Renal pelvis (tissue), 4 donors: ENCODE measurements around the gene TMPRSS3. TPM values are rescaled to one million over a fixed set of nuclear protein-coding genes. Genes with fewer than 3 reads are reported as not detected.
"Not testable (repeated sequence)": the region's sequence is repeated elsewhere in the genome, so short reads cannot be mapped to it uniquely, and the experiment has no call there.

Source experiments
- DNase-seq: peaks from one replicate; pipeline ENCODE4 v3.0.0-alpha.2; 2013
- polyA plus RNA-seq, 3 donors: library from polyadenylated mRNA; unstranded; fragments of 120-200 nt; gene quantifications; one replicate each; pipeline ENCODE4 v1.2.1, GENCODE V29; 2013; ENCODE audit not compliant: insufficient read length in 3 of 3

TMPRSS3 gene
- polyA plus RNA-seq, 3 donors = 1.3 to 3.4 (median 2.2) TPM

GRCh38 chr21:42408718-42409117 is 12.9 kb upstream of the TMPRSS3 start:
- DNase-seq = not testable (repeated sequence)

GRCh38 chr21:42407476-42407875 is 11.6 kb upstream of the TMPRSS3 start:
- no peak for DNase-seq

GRCh38 chr21:42406866-42407265 is 11.0 kb upstream of the TMPRSS3 start:
- no peak for DNase-seq

GRCh38 chr21:42406201-42406621 is 10.4 kb upstream of the TMPRSS3 start:
- no peak for DNase-seq

GRCh38 chr21:42405064-42406013 is 9.5 kb upstream of the TMPRSS3 start:
- DNase-seq = no peak

- no peak for DNase-seq
Observed at GRCh38 chr21:42404539-42404938, 8.7 kb upstream of the TMPRSS3 start.

GRCh38 chr21:42403611-42404231 is 7.9 kb upstream of the TMPRSS3 start, which contains the start of gene UBASH3A:
Gene UBASH3A, plus strand, starts transcription at chr21:42403902. Its CDS starts 44 bp downstream, at chr21:42403946.
- no peak for DNase-seq

GRCh38 chr21:42401820-42402251 is 6.0 kb upstream of the TMPRSS3 start:
- no peak for DNase-seq

- DNase-seq = no peak
Observed at GRCh38 chr21:42401154-42401553, 5.3 kb upstream of the TMPRSS3 start.

GRCh38 chr21:42400525-42400924 is 4.7 kb upstream of the TMPRSS3 start:
- DNase-seq = no peak

GRCh38 chr21:42398436-42399028 is 2.7 kb upstream of the TMPRSS3 start:
- DNase-seq = no peak

- no peak for DNase-seq
Observed at GRCh38 chr21:42397746-42398394, 2.0 kb upstream of the TMPRSS3 start.

- no peak for DNase-seq
Observed at GRCh38 chr21:42396799-42397745, 1.2 kb upstream of the TMPRSS3 start.

- no peak for DNase-seq
Observed at GRCh38 chr21:42395302-42395701, 550 bp downstream of the TMPRSS3 start.

- no peak for DNase-seq
Observed at GRCh38 chr21:42393443-42393950, 2.4 kb downstream of the TMPRSS3 start.

- no peak for DNase-seq
Observed at GRCh38 chr21:42392731-42393442, 3.0 kb downstream of the TMPRSS3 start.

GRCh38 chr21:42391297-42391696 is 4.6 kb downstream of the TMPRSS3 start:
- DNase-seq = no peak

- DNase-seq = no peak
Observed at GRCh38 chr21:42390696-42391095, 5.2 kb downstream of the TMPRSS3 start.

- no peak for DNase-seq
Observed at GRCh38 chr21:42390193-42390592, 5.7 kb downstream of the TMPRSS3 start.

- peak; percentile 61 for DNase-seq
Observed at GRCh38 chr21:42389449-42389835, 6.4 kb downstream of the TMPRSS3 start.
